IPS-NIHi7 (cell line): ENCODE measurements around the gene CACNA2D2.

Experiments used
- DNase-seq: peaks from one replicate; pipeline ENCODE4 v3.0.0; 2012; ENCODE audit warnings: mixed read lengths; ENCODE audit errors: extremely low spot score

Gene CACNA2D2

DNA sequence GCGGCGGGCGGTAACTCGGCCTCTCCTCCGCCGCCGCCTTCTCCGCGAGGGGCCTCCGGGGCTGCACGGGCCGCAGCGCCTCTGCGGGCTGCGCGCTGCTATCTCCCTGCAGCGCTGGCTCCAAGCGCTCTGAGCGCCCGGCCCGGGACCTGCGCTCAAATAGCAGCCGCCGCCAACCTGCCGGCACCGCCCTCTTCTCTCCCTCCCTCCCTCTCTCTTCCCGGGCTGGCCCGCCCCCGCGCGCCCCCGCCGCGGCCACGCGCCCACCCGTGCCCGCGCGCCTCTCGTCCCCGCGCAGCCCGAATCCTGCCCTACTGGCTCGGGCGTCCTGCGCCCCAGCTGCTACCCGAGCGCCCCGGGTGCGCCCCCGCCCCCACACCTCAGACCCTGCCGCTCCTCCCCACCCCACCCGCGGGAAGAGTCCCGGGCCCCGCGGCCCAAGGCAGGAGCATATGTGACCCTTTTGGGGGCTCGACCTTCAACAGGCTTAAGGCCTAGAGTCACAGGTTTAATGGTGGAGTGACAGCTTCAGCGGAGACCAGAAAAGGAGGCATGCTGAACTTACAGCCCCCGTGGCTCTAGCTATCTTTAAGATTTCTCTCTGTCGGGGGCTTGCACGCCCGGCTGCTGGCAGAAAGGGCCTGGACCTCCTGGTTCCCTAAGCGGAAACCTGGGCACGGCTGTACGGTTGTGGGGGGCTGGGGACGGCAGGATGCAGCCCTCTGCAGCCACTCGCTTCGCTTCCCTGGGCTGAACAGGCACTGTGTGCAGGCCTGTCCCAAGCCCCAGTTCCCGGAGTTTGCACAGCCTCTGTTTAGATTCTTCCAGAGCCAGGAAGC is at the start of gene CACNA2D2:
Gene CACNA2D2 (minus strand): TSS at position 131 of the 839 bp plus-strand sequence. CDS start 211 bp downstream, outside the sequence.
- peak; percentile 84 for DNase-seq

DNA sequence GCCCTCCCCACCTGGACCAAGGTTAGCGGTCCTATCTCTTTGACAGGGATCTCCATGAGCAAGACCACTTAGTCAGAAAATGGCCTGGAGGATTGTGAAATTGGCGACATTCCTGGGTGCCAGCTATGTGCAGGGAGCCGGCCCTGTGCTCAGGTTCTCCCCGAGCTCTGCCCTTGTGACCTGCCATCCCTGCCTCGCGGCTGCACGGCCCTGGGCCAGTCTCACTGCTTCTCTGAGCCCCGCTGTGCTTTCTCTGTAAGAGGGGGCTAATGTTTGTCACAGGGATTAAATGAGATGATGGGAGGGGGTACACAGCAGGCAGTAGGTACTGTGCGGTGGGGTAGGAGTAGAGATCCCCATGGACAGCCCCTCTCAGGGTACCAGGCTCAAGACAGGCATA is 49.2 kb upstream of the CACNA2D2 start:
- DNase-seq: no peak

GRCh38 chr3:50551681-50552435 is 48.4 kb upstream of the CACNA2D2 start:
- DNase-seq: no peak

DNA sequence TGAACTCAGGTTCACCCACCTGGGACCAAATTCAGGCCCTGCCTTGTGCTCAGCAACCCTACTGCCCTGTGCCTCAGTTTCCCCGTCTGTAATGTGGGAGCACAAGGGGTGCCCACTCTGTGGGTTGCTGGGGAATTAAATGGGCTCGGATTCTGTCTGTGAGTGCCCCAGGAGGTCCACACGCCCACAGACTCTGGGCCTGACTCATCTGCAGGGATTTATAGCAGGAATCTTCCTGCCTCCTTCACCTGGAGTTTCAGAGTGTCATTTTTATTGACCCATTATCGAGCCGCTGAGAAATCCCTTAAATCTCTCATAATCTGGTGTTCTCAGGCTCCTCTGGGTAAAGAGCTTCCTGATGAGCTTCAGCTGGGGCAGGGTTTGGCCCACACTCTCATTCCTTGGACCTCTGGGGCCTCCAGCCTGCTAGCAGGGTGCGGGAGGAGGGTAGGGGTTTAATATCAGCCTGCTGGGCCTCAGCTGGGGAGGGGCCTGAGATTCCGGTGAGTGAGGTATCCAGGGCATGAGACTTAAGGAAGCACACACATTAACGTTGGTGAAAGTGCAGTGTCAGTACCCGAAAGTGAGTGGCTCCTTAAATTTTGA is 47.7 kb upstream of the CACNA2D2 start:
- no peak for DNase-seq

- DNase-seq: peak; percentile 88
Measured at GRCh38 chr3:50550079-50550736, 46.8 kb upstream of the CACNA2D2 start.

DNA sequence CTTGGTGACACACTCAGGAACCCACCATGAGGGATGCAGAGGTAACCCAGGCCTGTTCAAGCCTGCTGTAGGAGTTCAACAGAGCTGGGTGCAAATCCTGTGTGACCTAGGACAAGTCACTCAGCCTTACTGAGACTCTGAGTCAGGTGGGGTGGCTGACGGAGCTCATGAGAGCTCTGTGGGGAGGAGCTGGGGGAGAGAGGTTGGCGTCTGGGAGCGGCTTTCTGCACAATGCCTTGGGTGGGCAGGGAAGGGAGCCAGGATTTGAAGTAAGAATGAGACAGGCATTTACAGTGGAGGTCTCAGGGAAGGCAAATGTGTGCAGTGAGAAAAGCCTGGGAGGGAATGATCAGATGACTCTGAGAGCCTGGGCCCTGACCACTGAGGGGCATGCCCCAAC is 45.8 kb upstream of the CACNA2D2 start:
- no peak for DNase-seq

DNA sequence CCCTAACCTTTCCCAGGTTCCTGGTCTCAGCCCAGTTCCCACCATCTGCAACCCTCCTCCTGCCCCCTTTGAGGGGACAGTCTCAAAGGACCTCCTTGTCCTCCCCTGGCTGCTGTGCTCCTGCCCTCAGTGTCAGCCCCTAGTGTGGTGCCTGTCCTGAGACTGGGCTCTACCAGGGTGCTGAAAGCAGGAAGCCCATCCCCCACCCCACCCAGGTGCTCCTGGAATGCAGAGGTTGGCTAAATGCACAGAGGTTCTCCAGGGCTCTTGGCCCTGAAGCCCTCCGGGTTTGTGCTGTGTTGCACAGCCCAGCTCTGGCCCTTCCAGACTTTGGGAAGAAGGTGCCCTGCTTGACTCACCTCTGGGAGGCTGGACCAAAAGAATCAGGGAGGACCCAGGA is 42.3 kb upstream of the CACNA2D2 start:
- peak; percentile 41 for DNase-seq

DNA sequence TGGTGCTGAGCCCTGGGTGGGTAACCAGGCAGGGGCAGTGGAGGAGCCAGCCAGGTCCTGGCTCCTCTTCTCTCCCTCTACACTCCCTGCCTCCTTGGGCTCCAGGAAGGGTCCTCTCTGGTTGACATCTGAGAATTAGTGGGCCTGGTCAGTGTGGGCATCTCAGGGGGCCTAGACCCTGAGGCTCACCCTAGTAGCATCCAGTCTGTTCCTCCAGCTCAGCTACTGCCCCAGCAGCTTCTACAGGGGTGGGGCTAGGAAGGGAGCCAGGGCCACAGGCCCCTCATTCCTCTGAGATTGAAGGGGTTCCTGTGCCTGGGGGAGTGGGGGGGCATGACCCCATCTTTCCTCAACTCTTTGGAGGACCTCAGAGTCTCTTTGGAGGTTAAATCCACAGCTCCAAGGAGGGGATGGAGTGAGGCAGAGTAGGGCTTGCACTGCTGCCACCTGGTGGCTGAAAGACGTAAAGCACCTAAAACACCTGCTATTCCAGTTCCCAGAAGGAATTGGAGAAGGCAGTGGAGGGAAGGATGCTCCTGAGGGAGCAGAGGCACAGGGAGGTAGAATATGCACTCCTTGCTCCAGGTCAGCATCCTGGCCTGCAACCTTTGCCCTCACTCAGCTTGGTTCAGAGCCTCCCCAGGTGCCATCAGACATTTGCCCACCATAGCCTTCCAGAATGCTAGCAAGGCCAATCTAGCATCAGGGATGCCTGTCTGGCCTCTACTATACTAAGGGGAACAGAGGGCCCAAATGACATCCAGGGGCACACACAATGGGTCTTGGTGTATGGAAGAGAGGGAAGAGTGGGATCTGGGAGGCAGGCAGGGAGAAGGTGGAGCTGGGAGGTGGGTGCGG is 39.0 kb upstream of the CACNA2D2 start:
- DNase-seq: peak; percentile 94

DNA sequence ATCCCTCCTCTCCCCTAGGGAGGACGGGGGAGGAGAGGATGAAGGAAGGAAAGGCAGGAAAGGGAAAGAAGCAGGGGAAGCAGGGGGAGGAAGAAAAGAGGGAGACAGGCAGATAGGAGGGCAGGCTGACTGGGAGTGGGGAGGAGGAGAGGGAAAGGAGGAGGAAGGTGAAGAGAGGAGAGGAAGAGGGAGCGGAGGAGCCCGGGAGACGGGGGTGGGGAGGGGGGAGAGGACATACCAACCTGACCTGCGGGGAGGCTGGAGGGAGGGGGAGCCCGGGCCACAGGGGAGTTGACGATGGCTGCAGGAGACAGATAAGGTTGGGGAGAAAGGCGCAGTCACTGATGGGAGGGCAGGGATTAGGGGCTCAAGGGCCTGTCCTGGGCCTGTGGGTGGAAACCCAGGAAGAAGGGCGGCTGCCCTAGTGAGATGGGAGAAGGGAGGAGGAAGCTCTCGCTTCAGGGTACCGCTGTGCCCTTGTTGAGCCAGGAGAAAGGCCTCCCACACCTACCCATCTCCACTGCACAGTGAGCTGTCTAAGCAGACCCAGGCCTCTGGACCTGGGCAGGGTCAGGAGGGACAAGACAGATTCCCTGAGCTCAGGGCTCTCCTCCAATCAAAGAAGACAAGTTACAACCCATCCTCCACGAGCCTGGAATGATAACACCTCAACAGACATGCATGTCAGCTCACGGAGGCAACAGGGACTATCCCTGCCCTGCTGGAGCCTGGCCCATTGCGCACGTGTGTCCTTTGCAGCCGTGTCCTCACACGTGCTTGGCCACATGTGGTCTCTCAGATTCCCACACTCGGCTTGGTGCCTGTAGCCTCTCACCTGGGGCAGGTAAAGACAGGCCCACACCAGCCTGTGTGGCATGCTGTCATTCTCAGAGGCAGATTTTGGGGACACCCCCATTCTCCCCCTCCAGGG is 36.2 kb upstream of the CACNA2D2 start:
- peak; percentile 62 for DNase-seq

DNA sequence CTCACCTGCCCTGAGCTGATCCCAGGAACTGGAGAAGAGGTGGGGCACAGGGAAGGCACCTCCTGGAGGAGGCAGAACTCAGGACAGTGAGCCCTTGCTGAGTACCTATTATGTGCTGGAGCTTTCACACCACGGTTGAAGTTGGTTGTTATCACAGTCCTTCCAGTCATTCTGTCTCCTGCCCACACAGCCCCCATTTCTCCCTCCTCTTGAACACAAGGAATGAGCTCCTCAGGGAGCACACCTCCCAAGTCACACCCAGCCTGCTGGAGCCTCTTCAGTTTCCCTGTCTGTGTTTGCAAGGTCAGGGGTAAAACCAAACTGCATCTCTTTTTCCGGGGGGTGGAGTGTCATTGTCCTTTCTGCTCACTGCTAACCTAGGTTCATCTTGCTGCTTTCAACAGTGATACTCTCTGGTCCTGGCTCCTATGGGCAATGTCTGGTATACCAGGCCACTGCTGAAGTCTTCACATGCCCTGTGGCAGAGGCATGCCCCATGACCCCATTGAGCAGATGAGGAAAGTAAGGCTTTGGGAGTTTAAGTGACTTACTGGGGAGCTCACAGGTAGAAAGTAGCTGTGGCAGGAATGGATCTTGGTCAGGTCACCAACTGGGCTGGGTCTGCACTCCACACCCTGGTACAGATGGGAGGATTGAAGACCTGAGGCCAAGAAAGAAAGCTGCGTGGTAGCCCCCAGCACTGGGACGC is 34.1 kb upstream of the CACNA2D2 start:
- DNase-seq: no peak

GRCh38 chr3:50536471-50537180 is 33.2 kb upstream of the CACNA2D2 start:
- no peak for DNase-seq

DNA sequence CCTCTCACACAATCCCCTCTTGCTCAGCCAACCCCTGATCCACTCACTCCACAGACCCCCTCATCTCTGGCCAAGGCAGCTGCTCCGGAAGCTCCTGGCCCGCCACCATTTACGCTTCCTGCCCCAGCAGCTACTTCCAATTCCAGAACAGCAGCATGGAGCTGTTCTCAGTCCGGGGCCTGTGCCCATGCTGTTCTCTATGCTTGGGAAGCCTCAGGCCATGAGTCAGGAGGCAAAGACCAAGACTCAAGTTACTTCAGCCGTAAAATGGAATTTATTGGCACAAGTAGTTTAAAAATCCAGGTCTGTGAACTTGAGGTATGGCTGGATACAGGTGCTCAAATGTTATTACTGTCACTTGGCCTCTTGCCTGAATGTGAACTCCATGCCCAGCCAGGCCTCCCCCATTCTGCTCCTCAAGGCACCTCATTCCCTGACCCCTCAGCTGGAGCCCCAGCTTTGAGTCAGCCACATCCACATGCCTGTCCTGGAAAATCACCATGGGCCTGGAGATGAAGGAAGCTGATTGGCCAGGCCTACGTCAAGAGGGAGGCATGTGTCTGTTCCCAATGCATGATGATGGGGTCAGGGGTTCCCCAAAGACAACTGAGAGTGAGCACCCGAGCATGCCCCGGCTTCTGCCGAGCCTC is 31.4 kb upstream of the CACNA2D2 start:
- DNase-seq: no peak

GRCh38 chr3:50533807-50534461 is 30.5 kb upstream of the CACNA2D2 start:
- no peak for DNase-seq

- DNase-seq: peak; percentile 31
Measured at GRCh38 chr3:50533316-50533715, 29.9 kb upstream of the CACNA2D2 start.

- no peak for DNase-seq
Measured at GRCh38 chr3:50532062-50532705, 28.8 kb upstream of the CACNA2D2 start.

DNA sequence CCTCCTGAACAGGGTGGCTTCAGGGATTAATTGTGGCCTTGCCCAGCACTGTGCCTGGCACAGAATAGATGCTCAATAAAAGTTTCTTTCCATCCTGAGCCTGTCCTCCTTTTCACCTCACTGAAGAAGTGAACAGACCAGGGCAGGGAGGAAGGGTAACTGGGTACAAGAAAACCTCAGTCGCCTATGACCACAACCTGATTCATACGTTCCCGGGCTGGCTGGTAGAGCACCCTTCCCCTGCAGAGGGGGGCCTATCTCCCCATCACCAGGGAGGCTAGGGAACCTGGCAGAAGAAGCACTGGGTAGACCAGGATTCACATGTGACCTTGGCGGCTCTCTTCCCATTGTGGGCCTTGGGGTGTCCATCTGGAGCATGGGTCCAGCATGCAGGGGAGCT is 27.8 kb upstream of the CACNA2D2 start:
- no peak for DNase-seq
